Suppressor macrophage (primary cell): Measurements from ENCODE around the gene EMC1.
"Not testable (repeated sequence)": the region's sequence is repeated elsewhere in the genome, so short reads cannot be mapped to it uniquely, and the experiment has no call there.

Experiments
- DNase-seq, 4 experiments: peaks; one replicate each; pipeline ENCODE4 v3.0.0-alpha.2; 2020 to 2022

Gene EMC1

GRCh38 chr1:19260211-19261138 lies 9.2 kb upstream of the EMC1 start:
- DNase-seq, result peak; percentile 69 to 88 (median 78)

GRCh38 chr1:19258353-19258752 lies 7.0 kb upstream of the EMC1 start:
- no peak for DNase-seq

- DNase-seq, result peak; percentile 80 to 91 (median 86)
Measured at GRCh38 chr1:19257178-19257914, 6.0 kb upstream of the EMC1 start.

DNA sequence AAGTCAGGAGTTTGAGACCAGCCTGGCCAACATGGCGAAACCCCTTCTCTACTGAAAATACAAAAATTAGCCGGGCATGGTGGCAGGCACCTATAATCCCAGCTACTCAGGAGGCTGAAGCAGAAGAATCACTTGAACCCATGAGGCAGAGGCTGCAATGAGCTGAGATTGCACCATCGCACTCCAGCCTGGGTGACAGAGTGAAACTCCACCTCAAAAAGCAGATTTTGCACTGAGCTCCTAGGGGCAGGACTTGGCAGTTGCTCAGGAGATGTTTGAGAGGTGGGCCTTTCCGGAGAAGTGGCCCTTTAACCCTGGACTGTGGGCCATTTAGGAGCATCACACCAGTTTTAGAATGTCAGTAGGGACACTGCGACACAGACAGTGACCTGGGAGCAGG lies 5.0 kb upstream of the EMC1 start:
- DNase-seq, result not testable (repeated sequence)

GRCh38 chr1:19255288-19255687 lies 4.0 kb upstream of the EMC1 start:
- DNase-seq, result no peak

DNA sequence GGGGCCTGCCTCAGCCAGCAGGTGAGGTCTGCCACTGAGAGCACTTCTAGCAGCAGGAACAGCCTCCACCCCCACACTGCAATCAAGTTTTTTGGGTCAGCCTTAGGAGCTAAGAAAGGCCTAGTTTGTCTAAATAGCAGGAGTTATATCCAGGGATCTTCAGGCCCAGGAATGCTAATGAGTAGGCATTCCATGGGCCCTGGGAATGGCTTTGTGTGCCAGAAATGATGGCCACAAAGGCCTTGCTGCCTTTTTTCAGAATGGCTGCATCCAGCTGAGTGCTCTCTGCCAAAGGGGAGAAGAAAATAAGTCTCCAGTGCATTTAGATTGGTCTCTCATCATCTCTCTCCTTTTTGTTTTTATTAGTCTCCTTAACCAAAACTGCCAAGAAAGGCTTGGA lies 3.1 kb upstream of the EMC1 start:
- DNase-seq, result no peak

DNA sequence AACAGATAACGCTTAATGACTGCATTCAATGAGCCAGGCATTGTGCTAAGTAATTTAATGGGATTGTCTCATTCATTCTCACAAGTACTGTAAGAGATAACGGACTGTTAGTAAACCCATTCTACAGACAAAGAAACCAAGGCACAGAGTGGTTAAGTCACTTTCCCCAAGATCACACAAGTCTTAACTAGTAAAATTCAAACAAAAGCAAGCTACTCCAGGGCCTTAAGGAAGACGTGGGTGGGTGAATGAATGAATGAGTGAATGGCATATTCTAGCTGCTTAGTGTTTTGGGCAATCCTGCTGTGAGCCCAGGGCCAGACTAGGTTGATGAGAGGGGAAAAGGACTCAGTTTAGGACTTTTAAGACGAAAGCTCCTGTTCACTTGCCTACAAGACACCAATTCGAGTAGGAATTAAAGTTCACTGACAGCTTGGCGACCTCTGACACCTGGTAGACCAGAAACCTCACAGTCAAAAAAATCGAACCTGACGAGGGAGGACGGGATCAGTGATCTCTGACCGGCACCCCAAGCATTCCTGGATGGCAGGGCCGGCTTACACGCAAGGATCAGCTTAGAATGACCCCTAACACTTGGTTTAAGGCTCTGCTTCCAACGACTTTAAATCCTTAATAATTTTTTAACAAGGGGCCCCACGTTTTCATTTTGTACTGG lies 557 bp downstream of the EMC1 start:
- DNase-seq, result peak in 3 of 4 experiments; percentile 10 to 17 (median 10)

DNA sequence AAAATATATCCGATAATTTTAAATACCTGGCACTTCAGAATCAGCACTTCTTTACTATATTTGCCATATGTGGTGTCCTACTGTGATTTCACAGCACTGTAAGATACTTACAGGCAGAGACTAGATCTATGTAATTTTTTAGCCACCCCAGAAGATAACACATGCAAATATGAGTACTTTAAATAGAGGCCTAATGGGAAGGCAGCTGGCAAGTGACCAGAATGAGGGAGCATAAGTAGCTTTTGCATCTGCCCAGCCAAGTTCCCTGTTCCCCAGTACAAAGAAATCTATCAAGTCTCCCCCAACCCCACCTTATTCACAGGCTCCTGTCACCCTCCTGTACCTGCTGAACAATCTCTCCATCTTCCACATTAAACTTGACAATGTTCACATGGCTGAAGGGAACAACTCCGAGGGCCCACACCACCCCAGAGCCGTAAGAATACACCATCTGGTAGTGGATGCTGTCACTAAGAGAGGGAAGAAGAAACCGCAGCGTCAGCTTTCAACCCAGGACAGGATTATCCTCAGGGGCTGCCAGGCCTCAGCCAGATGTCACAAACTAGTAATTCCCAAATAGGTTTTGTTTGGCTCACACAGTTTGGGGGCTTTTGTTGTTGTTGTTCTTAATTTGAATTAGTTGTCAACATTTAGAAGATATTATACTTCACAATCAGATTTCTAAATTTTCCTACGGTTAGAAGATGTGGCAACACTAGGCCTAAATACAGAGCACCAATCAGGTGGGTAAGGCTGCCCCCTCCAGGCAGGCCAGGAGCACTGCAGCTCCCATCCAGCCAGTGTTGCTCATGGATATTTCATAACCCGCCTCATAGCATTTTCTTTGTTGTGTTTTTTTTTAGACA lies 10.4 kb downstream of the EMC1 start:
- DNase-seq, result peak; percentile 77 to 82 (median 78)

DNA sequence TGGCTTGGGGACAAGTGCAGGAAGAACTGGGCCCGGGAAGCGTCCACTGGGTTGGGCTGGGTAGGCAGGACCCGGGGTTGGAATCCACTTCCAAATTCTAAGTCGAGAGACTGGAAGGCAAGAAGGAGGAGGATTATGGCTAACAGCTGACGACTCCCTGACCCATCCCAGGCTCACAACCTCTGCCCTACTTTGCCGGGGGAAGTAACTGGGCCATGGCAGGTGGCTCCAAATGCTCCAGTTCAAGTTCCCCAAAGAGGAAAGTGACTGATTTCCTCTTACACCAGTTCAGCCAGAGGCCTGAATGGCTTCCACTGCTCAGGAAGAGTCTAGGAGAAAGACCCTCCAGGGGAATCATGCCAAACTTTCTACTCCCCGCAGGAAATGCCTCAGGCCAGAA lies 11.4 kb downstream of the EMC1 start:
- peak in 3 of 4 experiments; percentile 12 to 32 (median 18) for DNase-seq

DNA sequence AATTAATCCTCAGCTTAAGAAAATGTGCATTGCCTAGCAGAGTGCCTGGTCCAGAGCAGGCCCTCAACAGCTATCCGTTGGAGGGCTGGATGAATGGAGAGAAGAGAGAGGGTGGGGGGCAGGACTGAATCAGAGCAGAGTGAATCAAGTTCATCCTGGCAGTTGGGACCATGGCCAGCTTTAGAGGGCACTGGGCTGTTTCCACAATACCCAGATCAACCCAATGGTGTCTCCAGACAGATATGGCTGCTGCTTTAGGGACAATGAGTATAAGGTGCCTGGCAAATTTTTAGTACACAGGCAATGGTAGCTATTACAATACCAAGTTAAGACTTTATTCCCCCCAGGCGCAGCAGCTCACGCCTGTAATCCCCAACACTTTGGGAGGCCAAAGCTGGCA lies 17.1 kb downstream of the EMC1 start:
- no peak for DNase-seq

DNA sequence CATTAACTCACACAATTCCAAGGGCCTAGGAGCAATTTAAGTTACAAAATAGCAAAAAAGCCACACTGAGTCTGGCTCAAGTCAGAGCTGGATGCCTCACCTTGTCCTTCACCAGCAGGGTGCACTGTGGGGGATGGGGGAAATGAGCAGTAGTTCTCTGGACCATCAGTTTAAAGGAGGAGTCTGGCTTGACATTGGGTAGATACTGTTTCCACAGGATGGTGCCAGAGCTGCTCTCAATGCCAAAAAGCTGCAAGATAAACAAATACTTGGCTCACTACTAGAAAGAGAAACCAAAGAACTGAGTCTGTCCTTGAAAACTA lies 18.8 kb downstream of the EMC1 start:
- no peak for DNase-seq

DNA sequence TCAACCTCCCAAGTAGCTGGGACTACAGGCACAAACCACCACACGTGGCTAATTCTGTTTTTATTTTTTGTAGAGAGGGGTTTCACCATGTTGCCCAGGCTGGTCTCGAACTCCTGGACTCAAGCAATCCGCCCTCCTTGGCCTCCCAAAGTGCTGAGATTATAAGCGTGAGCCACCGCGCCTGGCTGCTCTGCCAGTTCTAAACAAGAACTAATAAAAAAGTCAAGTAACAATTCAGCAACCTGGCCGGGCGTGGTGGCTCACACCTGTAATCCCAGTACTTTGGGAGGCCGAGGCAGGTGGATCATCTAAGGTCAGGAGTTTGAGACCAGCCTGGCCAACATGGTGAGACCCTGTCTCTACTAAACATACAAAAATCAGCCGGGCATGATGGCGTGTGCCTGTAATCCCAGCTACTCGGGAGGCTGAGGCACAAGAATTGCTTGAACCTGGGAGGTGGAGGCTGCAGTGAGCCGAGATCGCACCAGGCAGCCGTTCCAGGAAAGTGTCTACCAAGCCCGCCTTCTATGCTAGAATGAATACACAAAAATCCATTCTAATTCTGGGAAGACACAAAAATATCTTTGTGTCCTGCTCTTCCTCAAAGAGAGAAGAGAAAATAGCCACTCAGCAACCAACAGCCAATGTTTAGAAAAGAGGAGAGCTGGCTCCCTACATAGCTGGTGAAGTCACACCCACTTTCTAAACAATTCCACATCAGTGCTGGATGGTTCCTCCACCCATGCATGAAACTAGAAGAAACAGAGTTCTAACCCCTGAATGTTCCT lies 19.4 kb downstream of the EMC1 start:
- DNase-seq, result not testable (repeated sequence)

GRCh38 chr1:19229828-19230325 lies 21.4 kb downstream of the EMC1 start:
- DNase-seq, result no peak

- DNase-seq, result no peak
Measured at GRCh38 chr1:19229229-19229628, 22.1 kb downstream of the EMC1 start.

GRCh38 chr1:19222979-19223824 lies 28.1 kb downstream of the EMC1 start:
- no peak for DNase-seq

GRCh38 chr1:19222573-19222972 lies 28.8 kb downstream of the EMC1 start:
- no peak for DNase-seq

GRCh38 chr1:19220991-19221390 lies 30.3 kb downstream of the EMC1 start:
- DNase-seq, result peak in 1 of 4 experiments; percentile 10

- no peak for DNase-seq
Measured at GRCh38 chr1:19220080-19220846, 31.1 kb downstream of the EMC1 start.

DNA sequence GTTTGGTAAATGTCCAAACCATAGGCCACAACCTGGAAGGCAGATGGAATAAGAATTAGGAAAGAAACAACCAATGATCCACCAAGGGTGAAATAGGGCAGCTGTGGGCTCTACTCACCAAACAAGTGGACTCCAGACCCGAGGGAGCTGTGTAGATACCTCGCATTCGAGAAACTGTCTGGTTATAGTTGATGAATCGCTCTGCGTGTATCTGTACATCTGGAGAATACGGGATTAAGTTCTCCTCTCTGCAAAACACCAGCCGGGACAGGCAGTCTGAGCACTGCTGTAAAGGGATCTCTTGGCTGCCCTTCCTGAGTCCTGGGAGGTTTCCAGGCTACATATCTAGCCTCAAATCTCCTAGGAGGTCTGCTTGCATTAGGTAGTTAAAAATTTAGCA lies 31.9 kb downstream of the EMC1 start:
- DNase-seq, result no peak
